Stimulated activated CD4-positive, alpha-beta T cell treated with anti-CD3 and anti-CD28 coated beads, Interleukin-4, amount 100 ng/mL, for 24 hours (primary cell): ENCODE results near the gene TPST1.
"Not testable (repeated sequence)": the region's sequence is repeated elsewhere in the genome, so short reads cannot be mapped to it uniquely, and the experiment has no call there.

Experiments used
- DNase-seq: peaks from one replicate; pipeline ENCODE4 v3.0.0-alpha.2; 2020

Gene TPST1

GRCh38 chr7:66344166-66344565, 139.0 kb downstream of the TPST1 start:
- no peak for DNase-seq

- no peak for DNase-seq
Observed at GRCh38 chr7:66348531-66348930, 143.4 kb downstream of the TPST1 start.

- DNase-seq: no peak
Observed at GRCh38 chr7:66348959-66349358, 143.8 kb downstream of the TPST1 start.

DNA sequence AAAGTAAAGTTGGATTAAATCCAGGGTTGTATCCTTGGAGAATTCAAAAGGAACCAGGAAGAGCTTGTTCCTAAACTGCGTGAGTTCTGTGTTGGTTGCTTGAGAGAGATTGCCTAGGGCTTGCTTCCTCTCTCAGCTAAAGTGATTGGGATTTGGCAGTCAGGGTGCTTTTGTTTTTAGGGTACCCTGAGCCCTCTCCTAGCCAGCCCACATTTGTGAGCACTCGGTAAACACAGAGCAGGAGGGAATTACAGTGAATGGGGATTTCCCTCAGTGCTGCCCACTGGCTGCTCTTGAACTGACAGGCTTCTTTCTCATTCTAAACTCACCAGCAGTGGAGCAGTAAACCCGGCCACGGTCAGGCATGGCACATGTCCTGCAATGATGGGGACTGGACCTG, 146.9 kb downstream of the TPST1 start:
- DNase-seq: no peak

- DNase-seq: no peak
Observed at GRCh38 chr7:66353547-66353946, 148.4 kb downstream of the TPST1 start.

DNA sequence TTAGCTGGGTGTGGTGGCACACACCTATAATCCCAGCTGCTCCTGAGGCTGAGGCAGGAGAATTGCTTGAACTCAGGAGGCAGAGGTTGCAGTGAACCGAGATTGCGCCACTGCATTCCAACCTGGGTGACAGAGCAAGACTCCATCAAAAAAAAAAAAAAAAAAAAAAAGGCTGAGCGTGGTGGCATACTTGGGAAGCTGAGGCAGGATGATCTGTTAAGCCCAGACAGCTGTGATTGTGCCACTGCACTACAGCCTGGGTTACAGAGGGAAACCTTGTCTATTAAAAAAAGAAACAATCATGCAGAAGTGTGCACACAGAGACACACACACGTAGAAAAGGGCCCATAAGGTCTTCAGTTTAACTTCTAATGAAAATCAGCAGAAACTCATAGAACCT, 150.6 kb downstream of the TPST1 start:
- no peak for DNase-seq

- no peak for DNase-seq
Observed at GRCh38 chr7:66356277-66356721, 151.2 kb downstream of the TPST1 start.

- DNase-seq: no peak
Observed at GRCh38 chr7:66357087-66357486, 152.0 kb downstream of the TPST1 start.

- DNase-seq: no peak
Observed at GRCh38 chr7:66359656-66360211, 154.6 kb downstream of the TPST1 start.

DNA sequence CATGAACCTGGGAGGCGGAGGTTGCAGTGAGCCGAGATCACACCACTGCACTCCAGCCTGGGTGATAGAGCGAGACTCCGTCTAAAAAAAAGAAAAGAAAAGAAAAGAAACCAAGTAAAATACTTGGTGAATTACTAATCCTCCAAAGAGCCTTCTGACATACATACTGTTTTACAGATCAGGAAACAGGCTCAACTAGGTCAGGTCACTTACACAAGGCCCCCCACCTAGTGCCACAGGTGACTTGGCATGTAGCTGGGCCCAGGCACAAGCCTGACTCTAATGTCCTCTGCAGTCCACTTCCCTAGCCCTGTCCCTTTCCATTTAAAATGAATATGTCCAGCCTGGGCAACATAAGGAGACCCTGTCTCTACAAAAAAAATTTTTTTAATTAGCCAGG, 157.0 kb downstream of the TPST1 start:
- no peak for DNase-seq

- DNase-seq: no peak
Observed at GRCh38 chr7:66363635-66364034, 158.5 kb downstream of the TPST1 start.

DNA sequence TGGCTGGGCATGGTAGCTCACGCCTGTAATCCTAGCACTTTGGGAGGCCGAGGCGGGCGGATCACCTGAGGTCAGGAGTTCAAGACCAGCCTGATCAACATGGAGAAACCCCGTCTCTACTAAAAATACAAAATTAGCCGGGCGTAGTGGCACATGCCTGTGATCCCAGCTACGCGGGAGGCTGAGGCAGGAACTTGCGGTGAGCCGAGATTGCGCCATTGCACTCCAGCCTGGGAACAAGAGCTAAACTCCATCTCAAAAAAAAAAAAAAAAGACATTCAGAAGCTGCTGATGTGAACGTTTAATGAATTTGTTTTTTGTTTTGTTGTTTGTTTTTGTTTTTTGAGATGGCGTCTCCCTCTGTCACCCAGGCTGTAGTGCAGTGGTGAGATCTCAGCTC, 159.9 kb downstream of the TPST1 start:
- not testable (repeated sequence) for DNase-seq

GRCh38 chr7:66371096-66371824, 166.1 kb downstream of the TPST1 start:
- no peak for DNase-seq

- not testable (repeated sequence) for DNase-seq
Observed at GRCh38 chr7:66374141-66374840, 169.2 kb downstream of the TPST1 start.

GRCh38 chr7:66376264-66376945, 171.3 kb downstream of the TPST1 start:
- no peak for DNase-seq

- DNase-seq: no peak
Observed at GRCh38 chr7:66377045-66377444, 171.9 kb downstream of the TPST1 start.

- DNase-seq: no peak
Observed at GRCh38 chr7:66377714-66378113, 172.6 kb downstream of the TPST1 start.

DNA sequence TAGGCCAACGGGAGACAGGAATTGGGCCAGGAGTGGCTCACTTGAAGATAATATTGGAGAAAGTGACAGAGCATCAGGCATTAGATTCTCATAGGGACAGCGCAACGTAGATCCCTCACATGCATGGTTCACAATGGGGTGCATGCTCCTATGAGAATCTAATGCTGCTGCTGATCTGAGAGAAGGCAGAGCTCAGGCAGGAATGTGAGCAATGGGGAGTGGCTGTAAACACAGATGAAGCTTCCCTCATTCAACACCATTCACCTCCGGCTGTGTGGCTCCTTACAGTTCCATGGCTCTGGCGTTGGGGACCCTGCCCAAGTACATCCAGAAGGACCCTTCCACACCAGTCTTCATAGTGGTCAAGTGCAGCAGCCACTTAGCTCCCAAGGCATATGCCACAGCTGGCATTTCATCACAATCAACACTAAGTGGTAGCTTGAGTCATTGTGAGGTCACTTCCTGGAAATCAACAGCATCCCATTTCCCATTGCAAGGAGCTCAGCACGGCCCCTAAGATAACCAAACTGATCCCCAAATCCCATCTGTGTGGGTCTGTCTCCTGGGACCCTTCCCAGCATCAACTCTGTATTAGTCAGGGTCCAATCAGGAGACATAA, 174.5 kb downstream of the TPST1 start:
- DNase-seq: no peak

- no peak for DNase-seq
Observed at GRCh38 chr7:66380272-66380888, 175.2 kb downstream of the TPST1 start.

- DNase-seq: not testable (repeated sequence)
Observed at GRCh38 chr7:66382182-66382923, 177.2 kb downstream of the TPST1 start.

- not testable (repeated sequence) for DNase-seq
Observed at GRCh38 chr7:66385191-66385905, 180.2 kb downstream of the TPST1 start.
